ENCODE measurements around the gene FLOT1. TPM values are rescaled to one million over a fixed set of nuclear protein-coding genes. Genes with fewer than 3 reads are reported as not detected.

FLOT1 gene
- total and polyA plus RNA-seq, 5 experiments from 2014 or later, result 74.1 to 98.4 (median 78.4) TPM

DNA sequence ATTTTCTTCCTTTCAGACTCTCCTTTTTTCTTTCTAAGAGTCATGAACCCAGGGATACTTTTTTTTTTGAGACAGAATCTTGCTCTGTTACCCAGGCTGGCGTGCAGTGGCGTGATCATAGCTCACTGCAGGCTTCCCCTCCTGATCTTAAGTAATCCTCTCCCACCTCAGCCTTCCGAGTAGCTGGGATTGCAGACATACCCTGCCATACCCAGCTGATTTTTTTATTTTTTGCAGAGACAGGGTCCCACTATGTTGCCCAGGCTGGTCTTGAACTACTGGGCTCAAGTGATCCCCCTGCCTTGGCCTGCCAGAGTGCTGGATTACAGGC, 34.6 kb upstream of the FLOT1 start:
- Mint-ChIP-seq H3K27ac (peak overlapping the region in 6 of 10 donors; percentile 1 to 81 (median 40)), H3K4me3 (no peak overlapping the region), H3K9me3 (no peaks in the 10 kb centered on the region), H3K36me3 (no peaks in the 10 kb centered on the region), H3K27me3 (no peaks in the 10 kb centered on the region), H3K4me1 (peaks cover 22 to 44% (median 32%) of the 10 kb centered on the region in 4 donors)
- DNase-seq, result no peak
- ATAC-seq, result no peak
- POLR2A ChIA-PET, result no interaction called here

DNA sequence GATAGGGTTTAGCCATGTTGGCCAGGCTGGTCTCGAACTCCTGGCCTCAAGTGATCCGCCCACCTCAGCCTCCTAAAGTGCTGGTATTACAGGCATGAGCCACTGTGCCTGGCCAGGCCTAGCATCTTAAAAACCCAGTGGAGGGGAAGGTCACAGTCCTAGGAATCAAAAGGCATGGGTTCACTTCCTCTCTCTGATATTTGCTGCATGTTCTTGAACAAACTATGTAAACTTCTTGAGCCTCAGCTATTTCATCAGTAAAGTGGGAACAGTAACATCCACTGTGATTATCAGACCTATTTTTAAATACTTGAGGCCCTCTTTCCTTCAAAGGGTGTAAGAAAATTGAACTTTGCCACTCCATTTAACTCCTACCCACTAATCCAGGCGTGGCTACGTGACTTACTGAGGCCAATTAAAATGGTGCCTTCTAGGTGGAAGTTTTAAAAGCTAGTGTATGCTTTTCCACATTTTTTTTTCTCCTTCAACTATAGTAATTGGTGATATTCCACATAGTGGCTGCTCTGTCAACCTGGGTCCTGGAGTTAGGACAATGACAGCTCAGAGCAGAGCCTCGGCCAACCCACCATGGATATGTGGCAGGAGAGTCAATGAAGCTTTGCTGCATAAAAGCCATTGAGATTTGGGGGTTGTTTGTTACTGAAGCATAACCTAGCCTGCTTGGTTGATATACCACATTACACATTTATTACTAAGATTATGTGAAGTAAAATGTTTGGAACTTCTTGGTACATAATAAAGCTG, 34.1 kb upstream of the FLOT1 start:
- POLR2A ChIA-PET, result interaction anchor here (0.9 to 1.1 kb wide), 3 partner anchors 10 to 30 kb away, joined by 3 to 8 read pairs (median 4); no protein-coding TSS in a partner anchor

DNA sequence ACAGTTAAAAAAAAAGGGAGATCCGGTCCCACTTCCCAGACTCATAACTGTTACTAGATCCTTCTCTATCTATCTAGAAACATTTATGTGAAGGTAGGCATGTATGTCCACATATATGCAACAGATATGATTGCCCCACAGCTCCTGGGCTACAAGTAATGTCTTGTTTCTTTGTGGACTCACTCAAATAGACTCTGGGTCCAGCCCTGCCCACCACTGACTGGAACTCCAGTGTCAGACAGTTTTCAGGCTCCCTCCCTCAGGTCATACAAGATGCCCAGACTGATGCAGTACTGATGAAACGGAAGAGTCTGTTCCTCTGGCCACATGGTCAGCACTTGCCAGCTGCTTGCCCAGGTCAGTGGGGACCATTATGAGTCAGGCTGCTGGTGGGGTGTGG, 32.6 kb upstream of the FLOT1 start:
- Mint-ChIP-seq H3K27me3 (no peaks in the 10 kb centered on the region), H3K27ac (peak overlapping the region in 2 of 10 donors; percentile 62 to 65), H3K9me3 (no peaks in the 10 kb centered on the region), H3K36me3 (no peaks in the 10 kb centered on the region), H3K4me1 (peaks cover 19 to 41% (median 34%) of the 10 kb centered on the region in 4 donors), H3K4me3 (no peak overlapping the region)
- POLR2A ChIA-PET, result interaction anchor here (1.0 kb wide), 1 partner anchor 9 kb away, joined by 4 read pairs; no protein-coding TSS in a partner anchor
- DNase-seq (no peak), ATAC-seq (no peak)

More for the DNA sequence above, 34.1 kb upstream of the FLOT1 start:
- Mint-ChIP-seq H3K9me3 (no peaks in the 10 kb centered on the region), H3K27ac (peak overlapping the region in 2 of 10 donors; percentile 38 to 43), H3K4me1 (peaks cover 16 to 40% (median 31%) of the 10 kb centered on the region in 4 donors), H3K4me3 (peak overlapping the region in 1 of 10 donors; percentile 4), H3K27me3 (no peaks in the 10 kb centered on the region), H3K36me3 (no peaks in the 10 kb centered on the region)
- ATAC-seq (no peak), DNase-seq (no peak)

DNA sequence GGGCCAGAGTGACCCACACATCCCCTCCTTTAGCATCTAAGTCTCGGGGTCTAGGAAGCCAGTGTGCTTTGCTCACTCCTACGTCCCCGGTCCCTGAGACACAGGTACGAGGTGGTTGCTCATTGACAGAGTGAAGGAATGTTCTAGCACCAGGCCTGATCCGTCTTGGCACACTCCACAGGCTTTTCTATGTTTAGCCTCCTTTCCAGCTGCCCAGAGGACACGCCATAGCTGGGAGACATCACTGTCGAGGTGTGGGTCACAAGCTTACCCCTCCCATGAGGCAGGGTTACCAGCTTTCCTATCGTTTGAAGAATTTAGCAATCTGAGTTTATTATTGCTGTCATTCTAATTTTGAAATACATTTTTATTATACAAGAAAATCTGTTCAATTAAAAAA, 32.2 kb upstream of the FLOT1 start:
- Mint-ChIP-seq H3K4me3 (no peak overlapping the region), H3K36me3 (no peaks in the 10 kb centered on the region)
- POLR2A ChIA-PET, result interaction anchor here (1.2 kb wide), 1 partner anchor 13 kb away, joined by 3 read pairs; no protein-coding TSS in a partner anchor

GRCh38 chr6:30770592-30770991, 28.1 kb upstream of the FLOT1 start:
- ATAC-seq (no peak), DNase-seq (no peak)
- Mint-ChIP-seq H3K4me1 (peaks cover 34 to 68% (median 62%) of the 10 kb centered on the region in 4 donors), H3K36me3 (no peaks in the 10 kb centered on the region), H3K27ac (peak overlapping the region in 4 of 10 donors; percentile 24 to 73 (median 47)), H3K9me3 (no peaks in the 10 kb centered on the region), H3K4me3 (peak overlapping the region in 2 of 10 donors; percentile 1 to 28), H3K27me3 (no peaks in the 10 kb centered on the region)
- POLR2A ChIA-PET, result no interaction called here

More for the DNA sequence above, 32.2 kb upstream of the FLOT1 start:
- Mint-ChIP-seq H3K27me3 (no peaks in the 10 kb centered on the region), H3K4me1 (peaks cover 20 to 45% (median 37%) of the 10 kb centered on the region in 4 donors), H3K27ac (no peak overlapping the region), H3K9me3 (no peaks in the 10 kb centered on the region)
- ATAC-seq (no peak), DNase-seq (no peak)

DNA sequence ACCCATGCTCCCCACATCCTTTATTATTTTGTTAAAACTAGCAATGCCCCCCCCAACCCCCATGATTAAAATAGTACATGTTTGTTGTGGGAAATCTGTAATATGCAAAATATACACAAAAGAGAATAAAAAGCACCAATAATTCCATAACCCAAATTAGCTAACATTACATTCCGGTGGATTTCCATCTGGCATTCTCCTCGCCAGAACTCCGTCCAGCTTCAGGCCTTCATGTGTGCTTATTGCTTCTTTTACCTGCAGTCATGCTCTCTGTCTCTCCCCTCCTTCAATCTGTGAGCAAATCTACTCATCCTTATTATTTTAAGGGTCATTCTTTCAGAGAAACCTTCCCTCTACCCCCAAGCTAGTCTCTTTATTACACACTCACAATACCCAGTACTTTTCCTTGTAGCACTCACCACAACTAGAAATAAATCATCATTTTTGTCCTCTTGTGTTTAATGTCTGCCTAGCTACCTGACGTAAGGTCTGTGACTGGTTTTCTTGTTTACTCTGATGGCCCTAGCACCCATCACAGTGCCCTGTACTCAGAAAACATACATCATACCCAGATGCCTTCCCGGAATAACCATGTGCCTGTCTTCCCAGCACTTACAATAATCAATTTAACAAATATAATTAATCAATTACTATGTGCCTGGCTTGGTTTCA, 27.5 kb upstream of the FLOT1 start:
- Mint-ChIP-seq H3K36me3 (no peaks in the 10 kb centered on the region), H3K9me3 (no peaks in the 10 kb centered on the region), H3K27ac (peak overlapping the region; percentile 31 to 94 (median 86)), H3K4me3 (peak overlapping the region; percentile 45 to 84 (median 72)), H3K27me3 (no peaks in the 10 kb centered on the region), H3K4me1 (peaks cover 34 to 70% (median 61%) of the 10 kb centered on the region in 4 donors)
- POLR2A ChIA-PET, result interaction anchor here (0.7 to 2.6 kb wide), 7 partner anchors 10 to 46 kb away, joined by 3 to 15 read pairs (median 4); no protein-coding TSS in a partner anchor
- ATAC-seq (no peak), DNase-seq (no peak)

- DNase-seq, result peak; percentile 26 to 75 (median 52)
- Mint-ChIP-seq H3K36me3 (no peaks in the 10 kb centered on the region), H3K27me3 (no peaks in the 10 kb centered on the region), H3K4me1 (peaks cover 37 to 75% (median 65%) of the 10 kb centered on the region in 4 donors), H3K4me3 (peak overlapping the region; percentile 45 to 84 (median 72)), H3K9me3 (no peaks in the 10 kb centered on the region), H3K27ac (peak overlapping the region; percentile 53 to 94 (median 86))
- ATAC-seq, result peak; percentile 79 to 88
- POLR2A ChIA-PET, result interaction anchor here (0.7 to 2.6 kb wide), 12 partner anchors 11 to 145 kb away, joined by 3 to 15 read pairs (median 3); no protein-coding TSS in a partner anchor
Measured at GRCh38 chr6:30769088-30769852, 26.8 kb upstream of the FLOT1 start.

GRCh38 chr6:30768634-30769087, 26.2 kb upstream of the FLOT1 start:
- Mint-ChIP-seq H3K4me3 (peak overlapping the region; percentile 45 to 84 (median 72)), H3K27me3 (no peaks in the 10 kb centered on the region), H3K4me1 (peaks cover 43 to 81% (median 71%) of the 10 kb centered on the region in 4 donors), H3K9me3 (no peaks in the 10 kb centered on the region), H3K27ac (peak overlapping the region; percentile 53 to 94 (median 86)), H3K36me3 (no peaks in the 10 kb centered on the region)
- ATAC-seq (peak; percentile 46 to 51), DNase-seq (no peak)
- POLR2A ChIA-PET, result interaction anchor here (0.7 to 2.6 kb wide), 8 partner anchors 13 to 146 kb away, joined by 3 to 15 read pairs (median 3); no protein-coding TSS in a partner anchor

GRCh38 chr6:30767944-30768301, 25.4 kb upstream of the FLOT1 start:
- DNase-seq, result no peak
- H3K4me1 Mint-ChIP-seq, result peaks cover 48 to 80% (median 75%) of the 10 kb centered on the region in 4 donors
- POLR2A ChIA-PET, result interaction anchor here (0.7 to 2.6 kb wide), 3 partner anchors 21 to 47 kb away, joined by 3 to 15 read pairs (median 5); partner anchors contain the start of gene IER3
- H3K9me3 Mint-ChIP-seq, result no peaks in the 10 kb centered on the region
- no peak for ATAC-seq
- no peaks in the 10 kb centered on the region for H3K36me3 Mint-ChIP-seq
- no peaks in the 10 kb centered on the region for H3K27me3 Mint-ChIP-seq
- H3K27ac Mint-ChIP-seq, result peak overlapping the region in 2 of 10 donors; percentile 41 to 69
- H3K4me3 Mint-ChIP-seq, result peak overlapping the region in 7 of 10 donors; percentile 20 to 77 (median 53)

DNA sequence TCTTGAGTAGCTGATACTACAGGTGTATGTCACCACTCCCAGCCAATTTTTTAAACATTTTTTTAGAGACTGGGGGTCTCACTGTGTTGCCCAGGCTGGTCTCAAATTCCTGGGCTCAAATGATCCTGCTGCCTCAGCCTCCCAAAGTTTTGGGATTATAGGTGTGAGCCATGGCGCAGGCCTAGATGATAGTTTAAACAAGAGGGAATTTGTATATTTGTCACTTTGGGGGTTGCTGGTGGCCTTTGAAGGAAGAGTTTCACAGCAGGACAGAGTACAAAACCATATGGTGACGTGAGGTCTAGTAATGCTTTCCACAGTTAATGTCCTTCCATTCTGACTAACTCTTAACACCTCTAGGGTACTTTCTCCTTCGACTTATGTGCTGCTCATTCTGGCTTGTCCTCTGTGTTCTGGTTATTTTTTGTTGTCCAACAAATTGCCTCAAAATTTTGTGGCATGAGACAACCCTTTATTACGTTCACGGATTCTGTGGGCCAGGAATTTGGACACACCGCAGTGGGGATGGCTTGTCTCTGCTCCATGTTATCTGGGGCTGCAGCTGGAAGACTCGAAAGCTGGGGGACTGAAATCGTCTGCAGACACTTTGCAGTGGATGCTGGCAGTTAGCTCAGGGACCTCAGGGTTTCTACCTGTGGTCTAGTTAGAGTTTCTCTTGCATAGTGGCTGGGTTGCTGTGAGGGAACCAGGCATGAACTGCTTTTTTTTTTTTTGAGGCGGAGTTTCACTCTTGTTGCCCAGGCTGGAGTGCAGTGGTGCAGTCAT, 24.9 kb upstream of the FLOT1 start:
- Mint-ChIP-seq H3K4me3 (peak overlapping the region in 3 of 10 donors; percentile 20 to 52 (median 46)), H3K27me3 (no peaks in the 10 kb centered on the region), H3K27ac (peak overlapping the region in 3 of 10 donors; percentile 42 to 70 (median 56)), H3K36me3 (no peaks in the 10 kb centered on the region), H3K9me3 (no peaks in the 10 kb centered on the region), H3K4me1 (peaks cover 45 to 74% (median 70%) of the 10 kb centered on the region in 4 donors)
- ATAC-seq (no peak), DNase-seq (no peak)
- POLR2A ChIA-PET, result interaction anchor here (0.7 to 2.6 kb wide), 6 partner anchors 8 to 48 kb away, joined by 3 to 15 read pairs (median 4); partner anchors contain the start of gene IER3

- ATAC-seq (no peak), DNase-seq (no peak)
- Mint-ChIP-seq H3K4me3 (peak overlapping the region in 3 of 10 donors; percentile 5 to 31 (median 22)), H3K9me3 (no peaks in the 10 kb centered on the region), H3K27ac (peak overlapping the region in 6 of 10 donors; percentile 3 to 70 (median 46)), H3K4me1 (peaks cover 43 to 69% (median 66%) of the 10 kb centered on the region in 4 donors), H3K36me3 (no peaks in the 10 kb centered on the region), H3K27me3 (no peaks in the 10 kb centered on the region)
- POLR2A ChIA-PET, result interaction anchor here (0.5 to 2.2 kb wide), 3 partner anchors 9 to 1034 kb away, joined by 4 to 10 read pairs (median 7); no protein-coding TSS in a partner anchor
Measured at GRCh38 chr6:30766461-30767157, 24.1 kb upstream of the FLOT1 start.

Data from naive thymus-derived CD8-positive, alpha-beta T cell (primary cell).